ENCODE measurements around the gene CDS1. TPM values are rescaled to one million over a fixed set of nuclear protein-coding genes. Genes with fewer than 3 reads are reported as not detected.

CDS1 gene
- total RNA-seq, 2 experiments from 2014 or later: 0.12 to 0.30 TPM

DNA sequence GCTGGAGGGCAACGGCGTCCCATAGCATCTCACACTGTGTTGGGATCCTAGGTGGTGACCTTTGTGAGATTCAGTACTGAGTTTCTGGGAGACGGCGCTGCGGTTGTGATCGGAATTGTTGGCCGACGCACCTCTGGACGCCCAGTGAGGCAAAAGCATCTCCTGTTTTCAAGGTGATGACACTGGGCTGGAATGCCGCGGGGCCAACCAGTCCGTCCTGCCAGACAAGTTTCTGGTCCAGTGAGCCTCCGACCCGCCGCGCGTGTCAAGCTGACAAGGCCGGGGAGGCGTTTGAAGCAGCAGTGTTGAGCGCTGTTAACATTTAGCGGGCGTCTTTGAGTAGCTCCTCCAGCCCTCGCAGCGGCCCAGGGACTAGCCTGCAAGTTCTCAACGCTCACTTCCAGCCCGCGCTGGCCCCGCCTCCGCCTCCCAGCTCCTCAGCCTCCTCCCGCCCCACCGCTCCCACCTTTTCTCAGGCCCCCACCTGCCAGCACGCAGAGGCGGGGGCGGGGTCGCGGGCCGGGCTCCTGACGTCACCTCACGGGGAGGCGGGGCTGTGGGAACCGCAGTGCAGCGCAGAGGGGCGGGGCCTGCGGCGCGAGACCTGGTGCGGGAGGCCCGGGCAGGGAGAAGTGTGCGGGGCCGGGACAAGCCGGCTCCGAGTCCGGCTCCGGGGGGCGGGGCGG, 482 bp upstream of the CDS1 start:
- DNase-seq: peak; percentile 89
- peaks cover 54% of the 10 kb centered on the region for H3K27me3 Mint-ChIP-seq
- H3K4me1 Mint-ChIP-seq: peaks cover 17% of the 10 kb centered on the region
- peaks cover 2% of the 10 kb centered on the region for H3K36me3 Mint-ChIP-seq
- H3K4me3 Mint-ChIP-seq: peak overlapping the region; percentile 70
- H3K27ac Mint-ChIP-seq: no peak overlapping the region
- H3K9me3 Mint-ChIP-seq: no peaks in the 10 kb centered on the region

DNA sequence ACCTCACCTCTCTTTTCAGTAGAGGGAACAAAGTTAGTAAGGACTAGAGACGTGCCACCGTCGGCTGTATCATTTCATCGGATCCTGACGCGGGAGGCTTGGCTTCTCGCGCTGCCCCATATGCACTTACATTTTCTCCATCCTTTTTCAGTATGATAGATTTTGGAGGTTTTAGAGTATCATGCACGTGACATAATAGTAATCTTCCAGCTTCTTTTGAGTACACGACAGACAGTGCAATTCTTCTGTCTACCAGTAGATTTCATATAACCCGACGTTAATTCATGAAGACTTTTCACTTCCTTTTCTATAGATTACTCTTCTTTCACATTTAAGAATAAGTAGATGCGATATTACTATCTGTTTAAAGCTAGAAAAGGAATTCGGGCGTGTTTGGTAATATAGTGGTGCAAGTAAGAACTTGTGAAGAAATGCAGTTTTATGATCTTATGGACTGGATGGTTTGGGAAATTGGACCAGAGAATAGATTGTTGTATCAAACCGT, 1.0 kb downstream of the CDS1 start:
- Mint-ChIP-seq H3K9me3 (peaks cover 4% of the 10 kb centered on the region), H3K36me3 (peaks cover 2% of the 10 kb centered on the region), H3K4me3 (peak overlapping the region; percentile 77), H3K27ac (no peak overlapping the region), H3K27me3 (peaks cover 50% of the 10 kb centered on the region), H3K4me1 (peaks cover 17% of the 10 kb centered on the region)
- DNase-seq: peak; percentile 3

DNA sequence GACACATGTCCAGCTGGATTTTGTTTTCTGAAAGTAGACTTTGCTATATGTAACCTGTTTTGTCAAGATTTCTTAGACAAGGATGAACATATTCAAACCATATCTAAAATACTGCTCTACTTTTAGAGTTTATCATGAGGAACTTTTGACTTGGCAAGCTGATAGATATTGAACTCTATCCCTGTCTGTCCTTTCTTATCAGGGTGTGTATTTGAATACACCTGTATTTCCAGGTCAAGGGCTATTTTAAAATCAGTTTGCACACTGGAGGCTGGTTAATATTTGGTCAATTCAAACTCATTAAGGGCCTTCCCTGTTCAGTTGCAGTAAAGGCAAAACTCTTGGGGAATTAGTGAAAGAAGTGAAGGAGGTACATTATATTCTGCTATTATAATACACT, 2.3 kb downstream of the CDS1 start:
- H3K27me3 Mint-ChIP-seq: peaks cover 43% of the 10 kb centered on the region
- H3K27ac Mint-ChIP-seq: no peak overlapping the region
- DNase-seq: no peak
- no peak overlapping the region for H3K4me3 Mint-ChIP-seq
- peaks cover 2% of the 10 kb centered on the region for H3K36me3 Mint-ChIP-seq
- peaks cover 4% of the 10 kb centered on the region for H3K9me3 Mint-ChIP-seq
- peaks cover 17% of the 10 kb centered on the region for H3K4me1 Mint-ChIP-seq

DNA sequence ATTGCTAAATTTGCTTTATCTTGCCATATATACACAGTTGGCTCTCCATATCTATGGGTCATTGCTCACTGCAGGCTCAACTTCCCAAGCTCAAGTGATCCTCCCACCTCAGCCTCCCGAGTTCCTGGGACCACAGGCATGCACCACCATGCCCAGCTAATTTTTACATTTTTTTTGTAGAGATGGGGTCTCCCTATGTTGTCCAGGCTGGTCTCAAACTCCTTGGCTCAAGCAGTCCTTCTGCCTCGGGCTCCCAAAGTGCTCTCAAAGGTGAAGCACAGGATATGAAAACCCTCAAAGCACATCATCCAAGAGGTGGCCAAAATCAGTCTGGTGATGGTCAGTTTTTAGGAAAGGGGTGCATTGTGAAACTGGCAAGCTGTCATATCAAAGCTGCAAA, 11.8 kb downstream of the CDS1 start:
- Mint-ChIP-seq H3K27ac (no peak overlapping the region), H3K4me1 (no peaks in the 10 kb centered on the region), H3K4me3 (no peak overlapping the region), H3K36me3 (no peaks in the 10 kb centered on the region), H3K27me3 (peaks cover 17% of the 10 kb centered on the region), H3K9me3 (no peaks in the 10 kb centered on the region)
- no peak for DNase-seq

DNA sequence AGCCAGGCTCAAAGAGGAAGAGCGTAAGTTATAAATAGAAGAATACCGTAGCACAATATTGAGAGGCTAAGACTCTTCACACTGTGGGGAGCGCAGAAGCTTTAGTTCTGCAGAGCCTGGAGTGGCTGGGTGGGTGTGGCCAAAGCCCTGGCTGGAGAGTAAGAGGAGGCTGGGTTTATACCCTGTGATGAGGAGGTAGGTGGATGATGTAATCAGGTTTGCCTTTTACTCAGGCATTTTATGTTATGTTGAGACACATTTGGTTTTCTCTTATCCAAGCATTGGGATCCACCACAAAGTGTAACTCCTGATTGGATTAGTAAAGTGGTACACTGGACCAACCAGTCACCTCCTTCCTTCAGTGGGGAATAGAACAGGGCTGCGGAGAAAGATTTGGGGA, 13.9 kb downstream of the CDS1 start:
- no peak overlapping the region for H3K4me3 Mint-ChIP-seq
- no peaks in the 10 kb centered on the region for H3K4me1 Mint-ChIP-seq
- H3K27me3 Mint-ChIP-seq: peaks cover 16% of the 10 kb centered on the region
- peak overlapping the region; percentile 73 for H3K27ac Mint-ChIP-seq
- no peaks in the 10 kb centered on the region for H3K36me3 Mint-ChIP-seq
- peak; percentile 8 for DNase-seq
- H3K9me3 Mint-ChIP-seq: no peaks in the 10 kb centered on the region

DNA sequence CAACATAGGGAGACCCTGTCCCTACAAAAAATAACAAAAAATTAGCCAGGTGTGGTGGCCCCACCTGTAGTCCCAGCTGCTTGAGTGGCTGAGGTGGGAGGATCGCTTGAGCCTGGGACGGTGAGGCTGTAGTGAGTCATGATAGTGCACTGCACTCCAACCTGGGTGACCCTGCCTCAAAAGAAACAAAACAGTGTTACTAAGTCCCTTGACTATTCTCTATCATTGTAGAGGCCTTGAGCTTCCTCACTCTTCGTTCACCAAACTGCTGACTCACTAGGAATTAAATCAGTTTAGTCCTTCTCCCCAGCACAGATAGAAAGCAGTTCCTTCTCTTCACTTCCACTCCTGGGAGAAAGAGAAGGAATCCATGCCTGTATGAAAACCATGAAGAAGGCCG, 14.5 kb downstream of the CDS1 start:
- no peak overlapping the region for H3K4me3 Mint-ChIP-seq
- H3K27ac Mint-ChIP-seq: no peak overlapping the region
- H3K27me3 Mint-ChIP-seq: peaks cover 10% of the 10 kb centered on the region
- no peaks in the 10 kb centered on the region for H3K36me3 Mint-ChIP-seq
- no peaks in the 10 kb centered on the region for H3K9me3 Mint-ChIP-seq
- DNase-seq: no peak
- no peaks in the 10 kb centered on the region for H3K4me1 Mint-ChIP-seq

DNA sequence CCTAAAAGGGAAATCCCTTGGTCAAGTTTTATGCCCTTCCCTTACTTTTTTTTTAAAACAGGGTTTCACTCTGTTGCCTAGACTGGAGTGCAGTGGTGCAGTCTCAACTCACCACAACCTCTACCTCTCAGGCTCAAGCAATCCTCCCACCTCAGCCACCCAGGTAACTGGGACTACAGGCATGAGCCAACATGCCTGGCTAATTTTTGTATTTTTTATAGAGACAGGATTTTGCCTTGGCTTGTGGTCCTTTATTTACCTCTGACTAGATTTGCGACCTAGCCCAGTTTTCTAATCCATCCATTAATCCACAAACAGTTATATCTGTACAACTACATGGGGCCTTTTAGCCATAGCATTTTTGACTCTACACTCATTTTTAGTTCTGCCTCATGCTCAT, 23.7 kb downstream of the CDS1 start:
- Mint-ChIP-seq H3K36me3 (no peaks in the 10 kb centered on the region), H3K27me3 (no peaks in the 10 kb centered on the region), H3K4me3 (no peak overlapping the region), H3K9me3 (no peaks in the 10 kb centered on the region), H3K27ac (no peak overlapping the region), H3K4me1 (no peaks in the 10 kb centered on the region)
- DNase-seq: no peak

DNA sequence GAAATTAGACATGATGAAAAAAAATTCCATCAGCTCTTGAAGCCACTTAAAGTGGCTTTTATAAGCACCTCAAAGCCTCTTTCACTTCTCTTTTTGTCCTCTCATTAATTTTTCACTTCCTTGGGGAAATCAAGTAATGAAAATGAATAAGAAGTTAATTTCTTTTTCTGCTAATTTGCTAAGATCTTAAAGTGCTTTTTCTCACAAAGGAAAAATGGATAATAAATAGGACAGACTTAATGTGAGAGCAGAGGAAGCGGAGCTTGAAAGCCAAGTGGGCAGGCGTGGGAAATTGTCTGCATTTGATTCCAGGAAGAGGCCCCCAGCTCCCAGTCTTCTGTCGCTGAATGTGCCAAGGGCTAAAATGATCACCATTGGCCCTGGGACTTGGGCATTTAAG, 28.6 kb downstream of the CDS1 start:
- H3K4me3 Mint-ChIP-seq: no peak overlapping the region
- H3K9me3 Mint-ChIP-seq: no peaks in the 10 kb centered on the region
- H3K36me3 Mint-ChIP-seq: no peaks in the 10 kb centered on the region
- H3K27ac Mint-ChIP-seq: no peak overlapping the region
- H3K27me3 Mint-ChIP-seq: no peaks in the 10 kb centered on the region
- no peaks in the 10 kb centered on the region for H3K4me1 Mint-ChIP-seq
- DNase-seq: no peak

DNA sequence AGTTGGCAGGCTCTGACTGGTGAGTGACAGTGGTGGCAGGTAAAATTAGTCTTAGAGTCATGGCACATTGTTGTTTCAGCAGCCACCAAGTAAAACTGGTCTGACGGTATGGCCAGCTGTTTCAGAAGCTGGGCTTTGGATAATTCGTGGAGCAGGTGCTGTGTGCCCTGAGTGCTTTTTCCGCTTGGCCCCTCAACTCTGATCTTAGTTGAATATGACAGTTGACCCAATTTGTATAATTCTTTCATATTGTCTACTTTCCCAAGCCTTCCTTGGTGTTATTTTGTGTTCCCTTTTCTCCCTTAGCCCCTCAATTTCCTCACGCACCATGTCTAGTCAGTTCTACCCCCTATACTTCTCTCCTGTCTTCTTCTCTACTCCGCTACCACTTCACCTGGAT, 32.0 kb downstream of the CDS1 start:
- no peak overlapping the region for H3K4me3 Mint-ChIP-seq
- no peaks in the 10 kb centered on the region for H3K27me3 Mint-ChIP-seq
- H3K27ac Mint-ChIP-seq: no peak overlapping the region
- no peaks in the 10 kb centered on the region for H3K36me3 Mint-ChIP-seq
- no peaks in the 10 kb centered on the region for H3K4me1 Mint-ChIP-seq
- no peak for DNase-seq
- H3K9me3 Mint-ChIP-seq: no peaks in the 10 kb centered on the region

DNA sequence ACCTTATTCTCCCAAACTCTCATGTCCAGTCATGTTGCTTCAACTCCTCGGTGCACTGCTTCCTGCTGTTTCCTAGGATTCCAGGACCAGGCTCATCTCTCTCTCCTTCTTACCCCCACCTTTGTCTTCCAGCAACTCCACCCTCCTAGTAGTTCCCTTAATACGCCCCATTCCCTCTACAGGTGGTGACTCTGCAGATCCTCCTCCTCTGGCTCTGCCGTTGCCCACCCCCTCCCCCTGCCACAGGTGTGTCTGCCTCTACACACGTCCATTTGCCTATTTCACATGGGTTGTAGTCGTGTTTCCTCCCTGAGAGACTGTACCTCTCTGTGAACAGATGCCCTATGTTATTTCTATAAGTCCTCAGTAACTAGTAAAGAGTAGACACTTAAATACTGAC, 32.4 kb downstream of the CDS1 start:
- H3K36me3 Mint-ChIP-seq: no peaks in the 10 kb centered on the region
- H3K4me1 Mint-ChIP-seq: no peaks in the 10 kb centered on the region
- no peak overlapping the region for H3K27ac Mint-ChIP-seq
- H3K27me3 Mint-ChIP-seq: no peaks in the 10 kb centered on the region
- no peak for DNase-seq
- H3K9me3 Mint-ChIP-seq: no peaks in the 10 kb centered on the region
- H3K4me3 Mint-ChIP-seq: no peak overlapping the region

DNA sequence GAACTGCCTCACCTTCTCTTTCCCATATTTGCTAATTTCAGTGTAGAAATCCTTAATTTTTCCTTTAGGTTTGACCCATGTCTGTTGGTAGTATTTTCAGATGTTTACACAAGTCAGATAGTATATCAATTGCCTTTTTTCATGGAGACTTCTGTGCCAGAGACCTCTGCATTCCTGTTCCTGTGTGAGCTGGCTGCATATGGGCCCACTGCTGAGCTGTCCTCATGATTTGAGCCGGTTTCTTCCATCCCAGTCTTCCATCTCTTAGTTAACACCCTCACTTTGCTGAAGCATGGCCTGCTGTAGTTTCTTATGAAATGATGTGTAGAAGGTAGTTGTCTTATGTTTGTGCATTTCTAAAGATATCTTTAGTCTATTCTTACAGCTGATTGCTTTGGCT, 40.0 kb downstream of the CDS1 start:
- no peak overlapping the region for H3K27ac Mint-ChIP-seq
- no peaks in the 10 kb centered on the region for H3K4me1 Mint-ChIP-seq
- no peaks in the 10 kb centered on the region for H3K27me3 Mint-ChIP-seq
- no peaks in the 10 kb centered on the region for H3K36me3 Mint-ChIP-seq
- no peak overlapping the region for H3K4me3 Mint-ChIP-seq
- no peaks in the 10 kb centered on the region for H3K9me3 Mint-ChIP-seq
- no peak for DNase-seq

DNA sequence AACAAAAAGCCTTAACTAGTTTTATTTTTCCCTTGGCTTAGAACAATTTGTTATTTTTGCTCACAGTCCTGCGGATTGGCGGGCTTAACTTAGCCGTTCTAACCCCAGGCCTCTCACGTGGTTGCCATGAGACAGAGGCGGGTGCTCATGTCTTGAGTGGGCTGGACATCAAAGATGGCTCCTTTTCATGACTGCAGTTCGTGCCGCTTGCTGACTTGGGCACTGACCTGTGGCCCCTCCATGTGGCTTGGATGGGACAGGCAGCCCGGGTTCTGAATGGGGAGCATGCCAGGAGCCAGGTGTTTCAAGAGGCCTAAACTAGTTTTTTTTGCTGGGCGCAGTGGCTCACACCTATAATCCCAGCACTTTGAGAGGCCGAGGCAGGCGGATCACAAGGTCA, 40.7 kb downstream of the CDS1 start:
- H3K4me1 Mint-ChIP-seq: no peaks in the 10 kb centered on the region
- no peak overlapping the region for H3K4me3 Mint-ChIP-seq
- H3K9me3 Mint-ChIP-seq: no peaks in the 10 kb centered on the region
- DNase-seq: no peak
- H3K27ac Mint-ChIP-seq: no peak overlapping the region
- H3K27me3 Mint-ChIP-seq: no peaks in the 10 kb centered on the region
- no peaks in the 10 kb centered on the region for H3K36me3 Mint-ChIP-seq

DNA sequence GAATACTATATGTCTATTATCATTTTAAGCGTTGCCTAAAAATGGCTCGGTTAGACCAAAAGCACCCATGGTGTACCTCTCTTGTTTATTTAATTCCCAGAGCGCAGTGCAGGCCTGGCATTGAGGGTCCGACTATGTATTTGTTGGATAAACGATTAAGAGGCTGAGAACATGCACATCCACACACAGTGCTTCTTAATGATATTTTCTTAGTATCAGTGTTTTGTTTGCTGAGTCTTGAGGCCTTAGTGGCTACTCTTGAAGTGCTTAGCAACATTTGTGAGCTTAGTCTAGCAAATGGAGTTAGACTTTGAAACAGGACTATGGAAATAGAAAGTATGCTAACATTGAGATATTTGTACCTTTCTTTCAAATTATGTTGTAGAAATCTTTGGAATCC, 43.7 kb downstream of the CDS1 start:
- no peaks in the 10 kb centered on the region for H3K36me3 Mint-ChIP-seq
- DNase-seq: no peak
- no peak overlapping the region for H3K27ac Mint-ChIP-seq
- no peaks in the 10 kb centered on the region for H3K27me3 Mint-ChIP-seq
- no peak overlapping the region for H3K4me3 Mint-ChIP-seq
- H3K9me3 Mint-ChIP-seq: no peaks in the 10 kb centered on the region
- H3K4me1 Mint-ChIP-seq: no peaks in the 10 kb centered on the region

DNA sequence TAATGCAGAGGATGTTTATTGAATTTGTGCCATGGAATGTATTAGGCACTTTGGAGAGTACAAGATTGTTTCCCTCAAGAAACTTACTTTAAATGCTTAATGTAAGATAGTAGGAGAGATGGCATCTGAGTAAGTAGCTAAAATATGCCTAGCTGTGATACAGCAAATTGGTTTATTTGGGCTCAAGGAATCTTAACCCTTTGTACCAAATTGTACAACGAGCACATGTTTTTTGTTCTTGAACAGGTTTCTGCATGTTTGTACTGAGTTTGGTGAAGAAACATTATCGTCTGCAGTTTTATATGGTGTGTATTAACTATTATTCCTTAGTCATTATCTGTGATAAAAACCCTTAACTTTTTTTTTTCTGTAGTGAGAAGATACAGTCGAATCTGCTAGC, 48.6 kb downstream of the CDS1 start:
- no peaks in the 10 kb centered on the region for H3K9me3 Mint-ChIP-seq
- no peak for DNase-seq
- H3K27ac Mint-ChIP-seq: no peak overlapping the region
- no peaks in the 10 kb centered on the region for H3K27me3 Mint-ChIP-seq
- no peak overlapping the region for H3K4me3 Mint-ChIP-seq
- no peaks in the 10 kb centered on the region for H3K36me3 Mint-ChIP-seq
- no peaks in the 10 kb centered on the region for H3K4me1 Mint-ChIP-seq

DNA sequence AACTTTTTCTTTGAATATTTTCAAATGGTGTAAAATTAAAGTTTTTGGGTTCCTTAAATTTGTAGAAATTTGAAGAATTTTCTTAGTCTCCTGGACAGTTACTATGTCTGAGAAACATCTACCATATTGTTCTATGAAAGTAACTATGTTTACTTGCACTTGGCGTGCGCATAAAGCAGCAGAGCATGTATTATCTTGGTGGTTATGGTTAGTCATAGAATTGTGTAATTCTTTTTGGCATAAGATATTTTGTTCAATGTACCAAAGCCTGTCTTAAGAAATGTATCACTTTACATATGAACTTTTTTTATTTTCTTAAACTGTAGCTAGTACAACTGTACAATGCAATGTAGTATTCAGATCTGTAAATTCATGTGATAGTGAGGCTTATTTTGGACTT, 49.2 kb downstream of the CDS1 start:
- Mint-ChIP-seq H3K9me3 (no peaks in the 10 kb centered on the region), H3K4me3 (no peak overlapping the region), H3K36me3 (no peaks in the 10 kb centered on the region), H3K27ac (no peak overlapping the region), H3K27me3 (no peaks in the 10 kb centered on the region), H3K4me1 (no peaks in the 10 kb centered on the region)
- DNase-seq: no peak

DNA sequence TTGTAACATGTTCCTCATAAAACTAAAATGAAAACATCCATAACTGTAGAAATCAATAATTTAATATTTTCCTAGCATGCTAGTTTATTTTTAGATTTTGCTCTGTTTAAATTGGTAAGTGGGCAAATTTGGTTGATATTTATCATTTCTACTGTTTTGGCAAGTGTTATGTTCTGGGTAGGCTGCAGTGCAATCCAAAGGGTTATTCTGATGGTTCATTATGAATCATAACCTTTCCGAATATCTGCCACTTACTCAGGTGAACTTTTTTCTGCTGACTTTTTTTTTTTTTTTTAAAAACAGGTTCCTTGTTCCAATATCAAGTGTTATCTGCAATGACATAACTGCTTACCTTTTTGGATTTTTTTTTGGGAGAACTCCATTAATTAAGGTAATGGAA, 52.0 kb downstream of the CDS1 start:
- Mint-ChIP-seq H3K27me3 (no peaks in the 10 kb centered on the region), H3K27ac (no peak overlapping the region), H3K4me3 (no peak overlapping the region), H3K4me1 (no peaks in the 10 kb centered on the region), H3K9me3 (no peaks in the 10 kb centered on the region), H3K36me3 (no peaks in the 10 kb centered on the region)
- no peak for DNase-seq
